Measurements from ENCODE around the gene ZCCHC9.

The ZCCHC9 gene

GRCh38 chr5:81359881-81360280 lies 58.5 kb downstream of the ZCCHC9 start:
- DNase-seq, result no peak

GRCh38 chr5:81360640-81361039 lies 59.3 kb downstream of the ZCCHC9 start:
- DNase-seq, result no peak

GRCh38 chr5:81361600-81361999 lies 60.2 kb downstream of the ZCCHC9 start:
- no peak for DNase-seq
